Astrocyte of the cerebellum (primary cell): ENCODE data around the gene SCARF2.
"Not testable (repeated sequence)": the region's sequence is repeated elsewhere in the genome, so short reads cannot be mapped to it uniquely, and the experiment has no call there.

Source experiments
- DNase-seq: peaks from one replicate; pipeline ENCODE4 v3.0.0-alpha.2; 2011; ENCODE audit warnings: low read depth
- H3K4me3 ChIP-seq: 2 replicates; pipeline ENCODE4 v1.5.1; 2011; ENCODE audit warnings: mild to moderate bottlenecking, low read depth, low read length, moderate library complexity
- CTCF ChIP-seq: IDR thresholded peaks from 2 replicates; pipeline ENCODE4 v1.5.1; 2012; ENCODE audit warnings: low read length, low read depth, moderate library complexity, mild to moderate bottlenecking; ENCODE audit errors: missing control alignments
- in situ Hi-C: cut with HindIII; loops from 2 replicates; pipeline ENCODE4 v1.10.0; 2017; ENCODE audit warnings: low sequenced_read_pairs

Gene SCARF2

GRCh38 chr22:20475115-20475436, 37.5 kb upstream of the SCARF2 start:
- H3K4me3 ChIP-seq = no peak overlapping the region
- no peak for TF ChIP-seq CTCF
- in situ Hi-C loops = no loop called here
- DNase-seq = no peak

GRCh38 chr22:20472629-20473442, 35.2 kb upstream of the SCARF2 start:
- DNase-seq = no peak
- no peak overlapping the region for H3K4me3 ChIP-seq
- TF ChIP-seq CTCF = no peak
- in situ Hi-C loops = no loop called here

- no peak overlapping the region for H3K4me3 ChIP-seq
- no peak for DNase-seq
- in situ Hi-C loops = no loop called here
- no peak for TF ChIP-seq CTCF
Measured at GRCh38 chr22:20471126-20471833, 33.7 kb upstream of the SCARF2 start.

GRCh38 chr22:20470525-20470924, 32.9 kb upstream of the SCARF2 start:
- DNase-seq, in situ Hi-C loops, H3K4me3 ChIP-seq: not testable (repeated sequence)

GRCh38 chr22:20469110-20469868, 31.7 kb upstream of the SCARF2 start:
- no peak overlapping the region for H3K4me3 ChIP-seq
- no peak for DNase-seq
- no peak for TF ChIP-seq CTCF
- in situ Hi-C loops = no loop called here

GRCh38 chr22:20466659-20467379, 29.2 kb upstream of the SCARF2 start:
- no peak for TF ChIP-seq CTCF
- in situ Hi-C loops = no loop called here
- DNase-seq = no peak
- H3K4me3 ChIP-seq = no peak overlapping the region
